Measurements from ENCODE around the gene KAT8.
"Not testable (repeated sequence)": the region's sequence is repeated elsewhere in the genome, so short reads cannot be mapped to it uniquely, and the experiment has no call there.

The KAT8 gene

GRCh38 chr16:31099860-31100638 is 17.4 kb upstream of the KAT8 start:
- Histone ChIP-seq H3K4me3 (ENCODE audit: low read depth, low read length) (no peak overlapping the region), H3K36me3 (no peaks in the 10 kb centered on the region), H3K9me3 (ENCODE audit: severe bottlenecking) (no peaks in the 10 kb centered on the region), H3K27me3 (ENCODE audit: insufficient read depth, low read depth, severe bottlenecking) (no peaks in the 10 kb centered on the region), H3K27ac (no peak overlapping the region)
- no peak for DNase-seq
- no peak for TF ChIP-seq CTCF (IDR thresholded peaks at IDR 0.05; ENCODE audit: low read depth, low read length)

- H3K4me3 ChIP-seq (ENCODE audit: low read depth, low read length); H3K27ac ChIP-seq; H3K27me3 ChIP-seq (ENCODE audit: insufficient read depth, low read depth, severe bottlenecking); H3K36me3 ChIP-seq; H3K9me3 ChIP-seq (ENCODE audit: severe bottlenecking); DNase-seq: not testable (repeated sequence)
Observed at GRCh38 chr16:31100876-31101641, 16.4 kb upstream of the KAT8 start.

GRCh38 chr16:31105677-31106213 is 11.7 kb upstream of the KAT8 start:
- DNase-seq, result peak; percentile 89
- Histone ChIP-seq H3K27ac (peak overlapping the region; percentile 86), H3K36me3 (peaks cover 17% of the 10 kb centered on the region), H3K27me3 (ENCODE audit: insufficient read depth, low read depth, severe bottlenecking) (no peaks in the 10 kb centered on the region), H3K4me3 (ENCODE audit: low read depth, low read length) (no peak overlapping the region), H3K9me3 (ENCODE audit: severe bottlenecking) (no peaks in the 10 kb centered on the region)
- peak; percentile 85 for TF ChIP-seq CTCF (IDR thresholded peaks at IDR 0.05; ENCODE audit: low read depth, low read length)

- Histone ChIP-seq H3K36me3 (peaks cover 27% of the 10 kb centered on the region), H3K4me3 (ENCODE audit: low read depth, low read length) (peak overlapping the region; percentile 68), H3K27ac (peak overlapping the region; percentile 86), H3K27me3 (ENCODE audit: insufficient read depth, low read depth, severe bottlenecking) (no peaks in the 10 kb centered on the region), H3K9me3 (ENCODE audit: severe bottlenecking) (no peaks in the 10 kb centered on the region)
- peak; percentile 67 for DNase-seq
- no peak for TF ChIP-seq CTCF (IDR thresholded peaks at IDR 0.05; ENCODE audit: low read depth, low read length)
Observed at GRCh38 chr16:31106509-31107464, 10.7 kb upstream of the KAT8 start.

GRCh38 chr16:31107465-31107867 is 10.0 kb upstream of the KAT8 start:
- Histone ChIP-seq H3K27me3 (ENCODE audit: insufficient read depth, low read depth, severe bottlenecking) (no peaks in the 10 kb centered on the region), H3K27ac (peak overlapping the region; percentile 86), H3K9me3 (ENCODE audit: severe bottlenecking) (no peaks in the 10 kb centered on the region), H3K36me3 (peaks cover 34% of the 10 kb centered on the region), H3K4me3 (ENCODE audit: low read depth, low read length) (peak overlapping the region; percentile 68)
- 0 out of 2 replicates have a peak, but pooled peaks have one; percentile 7 for TF ChIP-seq CTCF (IDR thresholded peaks at IDR 0.05; ENCODE audit: low read depth, low read length)
- DNase-seq, result peak; percentile 89

Measured in WERI-Rb-1 (cell line).